Body of pancreas (tissue), 4 donors: ENCODE data around the gene ARF1.

Experiments used
- POLR2A ChIP-seq, 3 donors: fragments of 450-650 bp; IDR thresholded peaks; one replicate each; pipeline ENCODE4 v1.6.1; 2016; ENCODE audit warnings: antibody characterized with exemption in 3 of 3, mild to moderate bottlenecking in 2 of 3
- TF ChIP-seq, protein P1 (sequence below), 7 experiments: fragments of 450-650 bp in 4 of 7; fragments of 200-600 bp in 3 of 7; sonication (generic) in 3 of 7; IDR thresholded peaks; one replicate each; pipeline ENCODE4 v1.5.1; 2016 to 2019; ENCODE audit warnings: antibody characterized with exemption in 7 of 7

DNA sequence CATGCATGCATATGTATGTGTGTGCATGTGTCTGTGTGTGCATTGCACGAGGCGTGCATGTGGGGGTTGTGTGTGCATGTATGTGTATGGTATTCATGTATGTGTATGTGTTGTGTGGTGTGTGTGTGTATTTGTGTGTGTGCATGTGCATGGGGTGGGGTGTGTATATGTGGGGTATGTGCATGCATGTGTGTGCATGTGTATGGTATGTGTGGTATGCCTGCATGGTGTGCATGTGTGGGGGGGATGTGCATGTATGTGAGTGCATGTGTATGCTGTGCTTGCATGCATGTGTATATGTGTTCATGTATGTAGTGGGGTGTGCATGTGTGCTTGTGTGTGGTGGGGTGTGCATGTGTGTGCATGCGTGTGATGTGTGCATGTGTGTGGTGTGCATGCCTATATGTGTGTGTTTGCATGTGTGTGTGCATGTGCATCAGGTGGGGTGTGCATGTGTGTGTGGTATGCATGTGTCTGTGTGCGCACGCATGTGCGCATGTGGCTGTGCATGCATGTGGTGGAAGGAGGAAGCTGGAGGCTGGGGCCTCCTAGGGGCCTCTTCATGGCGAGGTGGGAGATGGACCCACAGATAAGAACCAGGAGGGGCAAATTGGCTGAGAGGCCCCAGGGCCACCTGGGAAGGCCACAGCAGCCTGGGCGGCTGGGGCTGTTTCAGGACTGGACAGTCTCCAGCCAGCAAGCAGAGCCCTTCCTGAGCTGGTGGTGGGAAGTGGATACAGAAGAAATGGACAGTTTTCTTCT, 35.9 kb upstream of the ARF1 start:
- TF ChIP-seq, protein P1, sequence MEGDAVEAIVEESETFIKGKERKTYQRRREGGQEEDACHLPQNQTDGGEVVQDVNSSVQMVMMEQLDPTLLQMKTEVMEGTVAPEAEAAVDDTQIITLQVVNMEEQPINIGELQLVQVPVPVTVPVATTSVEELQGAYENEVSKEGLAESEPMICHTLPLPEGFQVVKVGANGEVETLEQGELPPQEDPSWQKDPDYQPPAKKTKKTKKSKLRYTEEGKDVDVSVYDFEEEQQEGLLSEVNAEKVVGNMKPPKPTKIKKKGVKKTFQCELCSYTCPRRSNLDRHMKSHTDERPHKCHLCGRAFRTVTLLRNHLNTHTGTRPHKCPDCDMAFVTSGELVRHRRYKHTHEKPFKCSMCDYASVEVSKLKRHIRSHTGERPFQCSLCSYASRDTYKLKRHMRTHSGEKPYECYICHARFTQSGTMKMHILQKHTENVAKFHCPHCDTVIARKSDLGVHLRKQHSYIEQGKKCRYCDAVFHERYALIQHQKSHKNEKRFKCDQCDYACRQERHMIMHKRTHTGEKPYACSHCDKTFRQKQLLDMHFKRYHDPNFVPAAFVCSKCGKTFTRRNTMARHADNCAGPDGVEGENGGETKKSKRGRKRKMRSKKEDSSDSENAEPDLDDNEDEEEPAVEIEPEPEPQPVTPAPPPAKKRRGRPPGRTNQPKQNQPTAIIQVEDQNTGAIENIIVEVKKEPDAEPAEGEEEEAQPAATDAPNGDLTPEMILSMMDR (IDR thresholded peaks at IDR 0.05), result no peak
- no peak for TF ChIP-seq POLR2A (IDR thresholded peaks at IDR 0.05)
